SKM-1 (cell line): ENCODE measurements around the gene CCDC30.
A peak's percentile ranks its signal among the peaks of the same experiment; 100 is the strongest.
"Not testable (repeated sequence)": the region's sequence is repeated elsewhere in the genome, so short reads cannot be mapped to it uniquely, and the experiment has no call there.

Experiments
- DNase-seq: peaks from one replicate; lab custom pipeline; 2025; ENCODE audit not compliant: unreplicated experiment; lab: John Stamatoyannopoulos, UW

The CCDC30 gene

GRCh38 chr1:42639116-42639515 lies 176.0 kb downstream of the CCDC30 start:
- DNase-seq = no peak

GRCh38 chr1:42646056-42646455 lies 183.0 kb downstream of the CCDC30 start:
- DNase-seq = no peak

- DNase-seq = no peak
These were observed 194.1 kb downstream of the CCDC30 start for GRCh38 chr1:42657201-42657600.

GRCh38 chr1:42657981-42658876 lies 195.1 kb downstream of the CCDC30 start, which contains the start of gene PPIH:
PPIH (plus strand) TSS chr1:42658423; CDS start chr1:42658447, 24 bp downstream.
- DNase-seq = peak; percentile 93

GRCh38 chr1:42658877-42659337 lies 195.8 kb downstream of the CCDC30 start:
- no peak for DNase-seq

GRCh38 chr1:42660907-42661500 lies 197.9 kb downstream of the CCDC30 start:
- no peak for DNase-seq

- DNase-seq = no peak
These were observed 206.8 kb downstream of the CCDC30 start for GRCh38 chr1:42669936-42670335.

- no peak for DNase-seq
These were observed 207.3 kb downstream of the CCDC30 start for GRCh38 chr1:42670425-42670824.

- no peak for DNase-seq
These were observed 211.1 kb downstream of the CCDC30 start for GRCh38 chr1:42674214-42674613.

GRCh38 chr1:42674682-42675081 lies 211.6 kb downstream of the CCDC30 start:
- no peak for DNase-seq

- no peak for DNase-seq
These were observed 212.4 kb downstream of the CCDC30 start for GRCh38 chr1:42675467-42675866.

GRCh38 chr1:42676534-42677087 lies 213.5 kb downstream of the CCDC30 start:
- no peak for DNase-seq

GRCh38 chr1:42679364-42679983 lies 216.4 kb downstream of the CCDC30 start:
- DNase-seq = no peak

GRCh38 chr1:42680055-42680454 lies 217.0 kb downstream of the CCDC30 start:
- no peak for DNase-seq

GRCh38 chr1:42680921-42681683 lies 218.0 kb downstream of the CCDC30 start:
- no peak for DNase-seq

- DNase-seq = peak; percentile 97
These were observed 218.8 kb downstream of the CCDC30 start, which contains the start of gene YBX1 for GRCh38 chr1:42681741-42682483. YBX1 (plus strand) TSS chr1:42682418; CDS start chr1:42682566, 148 bp downstream.

- not testable (repeated sequence) for DNase-seq
These were observed 219.3 kb downstream of the CCDC30 start for GRCh38 chr1:42682484-42682738.

- peak; percentile 44 for DNase-seq
These were observed 219.8 kb downstream of the CCDC30 start for GRCh38 chr1:42682739-42683531.

- DNase-seq = no peak
These were observed 221.1 kb downstream of the CCDC30 start for GRCh38 chr1:42684139-42684538.
